NCI-H128 (cell line): ENCODE measurements around the gene FNDC7.
A peak's percentile ranks its signal among the peaks of the same experiment; 100 is the strongest.
"Not testable (repeated sequence)": the region's sequence is repeated elsewhere in the genome, so short reads cannot be mapped to it uniquely, and the experiment has no call there.

Source experiments
- DNase-seq: peaks from one replicate; lab custom pipeline; 2025; ENCODE audit not compliant: unreplicated experiment; lab: John Stamatoyannopoulos, UW

The FNDC7 gene, protein sequence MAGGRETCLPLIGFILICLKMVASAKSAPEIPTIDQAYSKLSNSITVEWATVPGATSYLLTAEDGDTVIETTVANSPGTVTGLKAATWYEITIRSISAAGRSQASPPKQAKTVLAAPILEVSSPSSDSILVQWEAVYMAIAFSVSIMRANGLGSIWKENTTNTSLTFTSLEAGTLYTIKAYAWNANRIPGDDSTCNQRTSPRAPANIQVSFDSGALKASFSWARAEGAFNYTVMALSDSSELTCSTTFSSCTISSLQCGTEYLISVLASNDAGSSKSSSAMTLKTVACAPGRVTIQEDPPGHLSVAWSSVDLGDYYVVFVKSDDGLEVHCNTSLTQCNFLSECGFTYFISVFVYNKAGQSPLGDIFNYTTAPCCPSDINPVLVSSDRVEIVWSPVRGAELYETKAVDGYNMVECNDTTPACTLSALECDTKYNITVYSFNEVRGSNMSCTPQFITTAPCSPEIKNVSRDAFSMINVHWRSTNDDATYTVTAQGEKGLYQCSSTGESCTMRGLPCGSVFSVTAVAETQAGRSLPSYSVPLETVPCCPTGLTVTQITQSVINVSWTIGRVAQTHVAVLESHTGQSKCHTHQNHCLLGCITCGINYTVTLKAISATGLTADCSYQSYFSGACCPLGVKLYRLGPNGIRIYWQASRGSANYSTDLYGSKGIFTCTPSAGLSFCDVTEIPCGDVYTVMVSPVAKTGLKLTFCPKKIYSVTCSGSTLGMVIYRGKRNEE

DNA sequence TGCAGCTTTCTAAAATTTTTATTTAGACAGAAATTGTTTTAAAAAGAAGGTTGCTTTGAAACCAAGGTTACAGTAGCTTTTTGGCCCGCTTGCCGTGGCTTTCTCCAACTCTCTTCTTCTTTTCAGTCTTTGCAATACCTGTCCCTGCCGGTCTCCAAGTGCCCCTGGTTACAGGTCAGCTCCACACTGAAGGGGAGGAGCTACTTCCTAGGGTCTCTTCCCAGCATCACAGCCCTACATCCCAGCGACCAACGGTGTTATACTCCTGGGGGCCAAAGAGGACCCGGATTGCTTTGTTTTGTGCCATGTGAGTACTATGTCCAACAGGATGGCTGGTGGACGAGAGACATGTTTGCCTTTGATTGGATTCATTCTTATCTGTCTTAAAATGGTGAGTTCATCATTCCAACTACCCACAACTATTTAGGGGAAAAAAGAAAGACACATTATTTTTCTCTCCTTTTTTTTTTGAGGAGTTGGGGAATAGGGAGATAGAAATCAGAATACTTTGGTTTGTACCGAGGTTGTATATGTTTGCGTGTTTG, at the start of gene FNDC7:
TSS of gene FNDC7 (plus strand) at position 303 of the 545 bp plus-strand sequence. CDS start at position 329, 26 bp downstream.
- DNase-seq = no peak

DNA sequence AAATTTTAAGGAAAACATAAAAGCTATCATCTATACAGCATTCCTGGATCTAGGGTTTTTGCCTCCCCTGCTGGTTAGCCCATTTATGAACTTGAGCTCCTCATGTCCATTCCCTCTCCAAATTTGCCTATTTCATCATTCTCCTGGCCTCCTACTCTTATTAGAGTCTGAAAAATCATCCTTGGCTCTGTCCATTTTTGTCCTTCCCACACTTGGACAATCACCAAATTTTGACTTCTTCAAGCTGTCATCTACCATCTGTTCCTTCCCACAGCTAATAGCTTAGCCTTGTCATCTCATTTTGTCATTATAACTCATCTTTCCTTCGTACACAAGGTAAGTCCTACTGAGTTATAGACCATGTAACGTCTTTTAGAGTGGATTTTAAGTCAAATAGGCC, 49.6 kb upstream of the FNDC7 start:
- no peak for DNase-seq

DNA sequence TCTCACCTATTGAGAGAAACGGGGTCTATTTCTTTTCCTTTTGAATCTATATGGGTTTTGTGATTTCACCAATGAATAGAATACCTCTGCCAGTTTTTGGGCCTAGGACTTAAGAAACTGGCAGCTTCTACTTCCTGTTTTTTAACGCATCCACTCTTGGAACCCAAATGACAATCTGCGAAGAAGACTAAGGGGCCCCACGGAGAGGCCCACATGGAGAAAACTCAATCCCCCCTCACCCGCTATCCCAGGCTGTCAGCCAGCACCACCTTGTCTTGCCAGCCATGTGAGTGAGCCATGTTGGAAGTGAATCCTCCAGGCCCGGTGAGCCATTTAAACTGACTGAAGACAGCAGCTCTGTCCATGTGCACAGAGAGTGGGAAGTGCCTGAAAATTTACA, 48.2 kb upstream of the FNDC7 start:
- no peak for DNase-seq

DNA sequence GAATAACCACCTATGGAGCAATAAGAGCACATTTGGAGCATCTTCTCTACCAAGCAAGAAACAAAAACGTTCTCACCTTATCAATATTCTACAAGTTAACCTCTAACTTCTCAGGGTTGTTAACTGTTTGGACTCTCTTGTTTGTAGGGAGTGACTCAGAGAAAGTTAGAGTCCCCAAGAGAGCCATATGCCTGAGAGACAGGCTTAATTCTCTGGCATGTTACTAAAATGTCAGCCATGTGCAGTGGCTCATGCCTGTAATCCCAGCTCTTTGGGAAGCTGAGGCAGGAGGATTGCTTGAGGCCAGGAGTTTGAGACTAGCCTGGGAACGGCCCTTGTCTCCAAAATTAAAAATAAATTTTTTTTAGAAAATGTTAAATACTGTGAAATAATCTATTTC, 47.6 kb upstream of the FNDC7 start:
- DNase-seq = no peak

DNA sequence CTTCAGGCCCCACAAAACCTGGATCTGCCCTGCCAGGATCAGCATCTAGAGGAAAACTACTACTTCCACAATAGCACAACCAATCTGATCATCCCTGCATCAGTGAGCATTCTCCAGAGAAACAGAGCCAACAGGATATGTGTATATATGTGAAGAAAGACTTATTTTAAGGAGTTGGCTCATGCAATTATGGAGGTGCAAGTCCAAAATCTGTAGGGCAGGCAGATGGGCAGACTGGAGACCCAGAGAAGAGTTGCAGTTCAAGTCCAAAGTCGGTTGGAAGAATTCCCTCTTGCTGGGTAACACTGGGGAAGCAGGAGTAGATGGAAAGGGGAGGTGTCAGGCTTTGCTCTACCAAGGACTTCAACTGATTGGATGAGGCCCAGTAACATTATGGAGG, 46.9 kb upstream of the FNDC7 start:
- DNase-seq = no peak

DNA sequence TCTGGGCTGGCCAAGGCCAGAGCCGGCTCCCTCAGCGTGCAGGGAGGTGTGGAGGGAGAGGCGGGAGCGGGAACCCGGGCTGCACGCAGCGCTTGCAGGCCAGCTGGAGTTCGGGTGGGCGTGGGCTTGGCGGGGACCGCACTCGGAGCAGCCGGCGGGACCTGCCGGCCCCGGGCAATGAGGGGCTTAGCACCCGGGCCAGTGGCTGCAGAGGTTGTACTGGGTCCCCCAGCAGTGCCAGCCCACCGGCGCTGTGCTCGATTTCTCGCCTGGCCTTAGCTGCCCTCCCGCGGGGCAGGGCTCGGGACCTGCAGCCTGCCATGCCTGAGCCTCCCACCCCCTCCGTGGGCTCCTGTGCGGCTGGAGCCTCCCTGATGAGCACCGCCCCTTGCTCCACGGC, 45.3 kb upstream of the FNDC7 start:
- DNase-seq = not testable (repeated sequence)

DNA sequence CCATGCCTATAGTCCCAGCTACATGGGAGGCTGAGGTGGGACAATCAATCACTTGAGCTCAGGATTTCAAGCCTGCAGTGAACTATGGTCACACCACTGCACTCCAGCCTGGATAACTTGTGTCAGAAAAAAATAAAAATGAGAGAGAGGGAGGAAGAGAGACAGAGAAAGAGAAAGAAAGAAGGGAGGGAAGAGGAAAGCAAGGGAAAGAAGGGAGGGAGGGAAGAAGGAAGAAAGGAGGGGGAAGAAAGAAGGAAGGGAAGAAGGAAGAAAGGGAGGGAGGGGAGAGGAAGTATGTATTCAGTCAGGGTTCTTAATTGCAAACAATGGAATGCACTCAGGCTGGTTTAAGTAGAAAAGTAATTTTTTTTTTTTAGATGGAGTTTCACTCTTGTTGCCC, 43.9 kb upstream of the FNDC7 start:
- DNase-seq = no peak

DNA sequence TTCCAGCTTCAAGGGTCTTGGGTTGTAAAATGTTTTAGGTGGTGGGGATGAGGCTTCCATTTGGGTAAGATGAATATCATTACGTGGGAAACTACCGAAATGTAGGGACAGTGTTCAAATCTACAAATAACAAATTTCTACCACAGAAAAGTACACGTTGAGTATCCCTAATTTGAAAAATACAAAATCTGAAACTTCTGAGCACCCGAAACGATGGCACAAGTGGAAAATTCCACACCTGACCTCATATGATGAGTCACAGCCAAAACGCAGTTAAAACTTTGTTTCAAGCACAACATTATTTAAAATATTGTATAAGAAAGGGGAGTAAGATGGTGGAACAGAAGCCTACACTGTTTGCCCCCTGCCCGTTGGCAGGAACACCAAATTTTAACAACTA, 43.0 kb upstream of the FNDC7 start:
- no peak for DNase-seq

DNA sequence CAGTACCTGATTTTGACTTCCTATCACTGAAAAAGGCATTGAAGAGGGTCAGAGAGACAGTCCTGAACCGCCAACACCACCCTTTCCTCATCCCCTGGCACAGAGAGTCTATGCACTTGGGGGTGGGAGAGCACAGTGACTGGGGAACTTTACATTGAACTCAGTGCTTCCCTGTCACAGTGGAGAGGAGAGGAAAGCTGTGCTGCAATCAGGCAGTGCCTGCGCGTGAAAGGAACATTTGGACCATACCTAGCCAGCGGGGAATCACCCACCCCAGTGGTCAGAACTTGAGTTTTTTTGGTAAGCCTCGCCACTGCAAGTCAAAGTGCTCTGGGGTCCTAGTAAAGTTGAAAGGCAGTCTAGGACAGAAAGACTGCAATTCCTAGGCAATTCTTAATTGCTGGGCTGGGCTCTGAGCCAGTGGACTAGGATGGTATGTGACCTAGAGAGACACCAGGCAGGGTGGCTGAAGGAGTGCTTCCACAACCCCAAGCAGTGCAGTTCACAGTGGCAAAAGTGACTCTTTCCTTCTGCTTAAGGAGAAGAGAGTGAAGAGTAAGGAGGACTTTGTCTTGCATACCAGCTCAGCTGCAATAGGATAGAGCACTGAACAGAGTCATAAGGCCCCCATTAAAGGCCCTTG, 42.5 kb upstream of the FNDC7 start:
- no peak for DNase-seq

DNA sequence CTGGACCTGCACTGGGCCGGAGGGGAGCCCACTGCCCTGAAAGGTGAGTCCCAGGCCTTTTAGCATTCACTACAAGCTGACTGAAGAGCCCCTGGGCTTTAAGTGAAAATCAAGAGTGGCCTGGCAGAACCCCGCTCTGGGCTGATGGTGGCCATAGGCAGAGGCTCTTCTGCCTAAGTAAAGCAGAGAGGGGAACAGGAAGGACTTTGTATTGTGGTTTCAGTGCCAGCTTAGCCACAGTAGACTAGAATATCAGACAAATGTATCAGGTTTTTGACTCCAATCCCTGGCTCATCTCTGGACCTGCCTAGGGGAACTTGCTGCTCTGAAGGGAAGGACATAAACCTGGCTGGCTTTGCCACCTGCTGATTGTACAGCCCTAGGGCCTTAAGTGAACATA, 41.6 kb upstream of the FNDC7 start:
- DNase-seq = no peak

DNA sequence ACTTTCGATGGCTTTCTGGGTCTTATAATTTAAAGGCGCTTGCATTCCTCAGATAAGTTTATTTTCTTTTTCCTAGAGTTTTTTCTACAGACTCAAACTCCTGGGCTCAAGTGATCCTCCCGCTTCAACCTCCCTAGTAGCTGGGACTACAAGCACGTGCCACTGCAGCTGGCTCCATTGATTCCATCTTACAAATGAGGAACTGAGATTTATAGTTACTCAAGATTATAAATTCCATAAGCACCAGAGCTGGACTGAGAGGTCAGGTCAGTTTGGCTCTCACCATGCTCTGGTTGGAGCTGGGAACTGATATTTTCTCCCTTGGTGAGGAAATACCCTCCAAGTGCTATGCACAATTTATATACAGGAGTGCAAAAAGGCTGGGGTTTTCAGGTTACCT, 34.0 kb upstream of the FNDC7 start:
- no peak for DNase-seq

DNA sequence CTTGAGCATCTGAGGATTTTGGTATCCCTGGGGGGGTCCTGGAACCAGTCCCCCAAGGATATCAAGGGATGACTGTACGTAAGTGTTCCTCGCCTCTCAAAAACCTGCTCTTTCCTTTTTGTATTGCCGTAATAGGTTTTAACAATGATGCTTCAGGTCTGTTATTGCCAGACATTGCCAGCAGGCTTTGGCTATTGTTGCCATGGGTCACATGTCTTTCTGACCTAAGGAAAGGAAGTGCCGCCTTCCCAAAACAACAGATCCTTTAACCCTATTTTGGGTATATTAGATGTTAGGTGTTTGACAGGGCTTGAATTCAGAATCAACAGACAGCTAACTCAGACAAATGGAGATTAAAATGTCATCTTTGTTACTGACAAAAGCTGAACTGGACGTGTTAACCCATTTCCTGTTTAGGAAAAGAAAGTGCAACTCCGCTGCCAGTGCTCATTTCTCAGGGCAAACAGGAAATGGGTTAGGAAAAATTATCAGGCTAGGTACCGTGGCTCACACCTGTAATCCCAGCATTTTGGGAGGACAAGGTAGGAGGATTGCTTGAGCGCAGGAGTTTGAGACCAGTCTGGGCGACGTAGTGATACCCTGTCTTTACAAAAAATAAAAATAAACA, 33.0 kb upstream of the FNDC7 start:
- no peak for DNase-seq

DNA sequence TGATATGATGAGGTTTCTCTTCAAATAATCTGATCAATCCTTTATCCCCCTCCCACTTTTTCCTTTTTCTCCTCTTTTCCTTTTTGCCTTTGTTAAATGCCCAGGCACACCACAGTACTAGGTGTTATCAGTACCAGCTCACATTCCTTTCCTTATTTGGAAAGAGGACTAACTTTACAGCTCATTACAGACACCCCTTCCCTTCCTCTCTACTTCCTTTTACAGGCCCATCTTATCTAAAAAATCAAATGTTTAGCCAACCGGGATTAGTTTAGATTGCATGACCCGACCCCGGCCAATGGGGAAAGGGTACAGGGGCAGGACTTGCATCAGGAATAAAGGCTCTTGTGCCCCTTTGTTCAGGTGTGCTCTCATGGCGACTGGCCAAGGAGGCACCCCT, 31.0 kb upstream of the FNDC7 start:
- not testable (repeated sequence) for DNase-seq

DNA sequence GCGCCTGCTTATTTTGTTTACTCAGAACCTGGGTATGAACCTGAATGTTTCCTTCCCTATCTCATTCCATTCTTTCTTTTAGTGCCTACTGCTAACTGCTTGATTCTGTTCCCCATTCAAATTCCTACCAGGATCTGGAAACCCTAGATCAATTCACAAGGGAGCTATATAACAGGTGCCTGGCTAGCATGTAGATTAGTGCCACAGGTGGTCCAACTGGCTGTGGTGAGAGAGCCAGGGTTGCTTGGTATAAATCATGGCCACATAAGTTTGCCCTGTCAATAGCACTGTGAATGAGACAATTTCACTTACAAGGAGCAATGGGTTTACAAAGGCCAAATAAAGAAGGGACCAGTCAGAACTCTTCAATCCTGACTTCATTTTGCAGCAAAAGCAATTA, 27.2 kb upstream of the FNDC7 start:
- no peak for DNase-seq

DNA sequence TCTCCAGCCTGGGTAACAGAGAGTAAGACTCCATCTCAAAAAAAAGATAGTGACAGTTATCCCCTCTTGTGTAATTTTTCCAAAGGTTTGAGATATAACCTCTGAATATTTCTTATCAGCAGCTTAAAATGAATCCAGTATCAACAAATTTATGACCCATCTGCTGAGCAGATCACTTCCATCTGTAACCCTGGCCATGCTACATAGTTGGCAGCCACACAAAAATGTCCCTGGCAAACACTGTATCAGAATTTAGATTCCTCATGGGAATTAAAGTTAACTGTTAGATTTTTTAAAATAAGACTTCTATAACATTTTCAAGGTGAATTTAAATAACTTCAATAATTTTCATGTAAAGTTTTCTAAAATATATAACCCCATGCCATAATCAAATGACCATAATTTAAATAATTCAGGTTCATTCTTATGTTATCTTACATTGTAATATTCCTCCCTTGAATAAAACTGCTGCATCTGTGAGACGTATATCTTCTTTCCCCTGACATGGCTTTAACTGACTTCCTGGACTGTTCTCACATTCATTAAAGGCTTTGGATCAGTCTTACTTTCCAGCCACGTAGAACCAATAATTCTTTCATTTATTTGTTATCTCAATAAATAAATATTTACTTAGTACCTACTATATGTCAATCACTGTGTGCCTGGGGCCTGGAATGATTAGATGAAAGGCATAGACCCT, 25.9 kb upstream of the FNDC7 start:
- no peak for DNase-seq

DNA sequence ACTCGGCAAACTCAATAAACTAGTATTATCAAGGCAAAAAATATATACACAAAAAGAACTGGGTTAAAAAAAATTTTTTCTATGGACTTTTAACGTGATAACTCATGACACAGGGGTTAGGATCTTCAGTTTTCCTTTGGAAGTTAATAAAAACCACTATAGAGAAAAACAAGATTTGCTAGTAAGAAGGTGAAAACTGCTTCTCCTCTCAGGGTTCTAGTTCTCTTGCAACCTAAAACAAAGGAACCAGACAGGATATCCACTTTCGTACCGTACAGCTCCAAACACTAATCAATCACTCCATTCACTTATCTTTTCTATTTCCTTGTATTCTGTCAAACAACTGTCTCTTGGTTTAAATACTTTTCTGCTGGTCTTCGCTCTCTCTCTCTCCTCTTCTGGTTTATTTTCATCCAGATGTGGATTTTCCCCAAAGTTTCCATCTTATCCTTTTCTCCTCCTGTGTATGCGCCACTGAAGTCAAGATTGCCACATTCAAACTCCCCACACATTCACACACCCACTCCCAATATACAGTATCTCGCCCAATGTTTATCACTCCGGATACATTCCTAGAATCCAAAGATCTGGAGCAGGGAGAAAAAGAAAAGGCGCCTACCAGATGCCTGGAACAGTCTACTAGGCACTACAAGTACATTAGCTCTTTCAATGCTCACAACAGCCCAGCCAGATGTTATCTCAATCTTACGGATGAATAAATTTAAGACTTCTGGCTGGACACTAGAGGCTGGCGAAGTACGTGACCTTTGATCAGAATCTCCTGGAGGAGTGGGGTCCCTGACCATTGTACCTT, 21.4 kb upstream of the FNDC7 start:
- DNase-seq = no peak

DNA sequence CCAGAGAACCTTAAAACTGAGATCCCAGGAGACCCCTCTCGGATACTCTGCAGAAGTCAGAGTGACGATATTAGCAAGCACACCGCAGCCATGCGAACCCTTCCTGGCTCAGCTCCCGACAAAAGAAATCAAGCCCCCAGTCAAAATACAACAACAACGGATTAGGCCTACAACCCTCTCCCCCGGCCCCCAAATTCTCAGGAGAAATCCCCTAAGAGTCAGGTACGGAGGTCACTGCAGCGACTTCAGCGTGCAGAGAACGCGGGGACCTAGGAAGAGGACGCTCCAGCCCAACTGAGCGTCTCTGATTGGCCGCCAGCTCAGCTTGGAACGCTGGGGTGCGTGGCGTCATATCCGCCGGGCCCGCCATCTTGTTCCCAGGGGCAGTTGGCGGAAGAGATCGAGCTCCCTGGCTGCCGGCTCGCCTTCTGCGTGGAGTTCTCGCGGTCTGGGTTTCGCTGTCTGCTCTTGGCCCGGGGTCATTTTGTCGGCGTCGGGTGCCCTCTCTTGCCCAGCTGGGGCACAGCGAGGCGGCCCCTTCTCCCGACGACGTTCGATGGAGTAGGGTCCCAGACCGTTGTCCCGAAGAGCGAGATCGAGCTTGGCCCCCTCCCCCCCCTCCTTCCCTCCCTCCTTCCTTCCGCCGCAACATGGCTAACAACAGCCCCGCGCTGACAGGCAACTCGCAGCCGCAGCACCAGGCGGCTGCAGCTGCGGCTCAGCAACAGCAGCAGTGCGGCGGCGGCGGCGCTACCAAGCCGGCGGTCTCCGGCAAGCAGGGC, 20.6 kb upstream of the FNDC7 start, which contains the start of gene PRPF38B:
TSS of gene PRPF38B (plus strand) at position 369 of the 782 bp plus-strand sequence. CDS start at position 651, 282 bp downstream.
- DNase-seq = peak; percentile 79

DNA sequence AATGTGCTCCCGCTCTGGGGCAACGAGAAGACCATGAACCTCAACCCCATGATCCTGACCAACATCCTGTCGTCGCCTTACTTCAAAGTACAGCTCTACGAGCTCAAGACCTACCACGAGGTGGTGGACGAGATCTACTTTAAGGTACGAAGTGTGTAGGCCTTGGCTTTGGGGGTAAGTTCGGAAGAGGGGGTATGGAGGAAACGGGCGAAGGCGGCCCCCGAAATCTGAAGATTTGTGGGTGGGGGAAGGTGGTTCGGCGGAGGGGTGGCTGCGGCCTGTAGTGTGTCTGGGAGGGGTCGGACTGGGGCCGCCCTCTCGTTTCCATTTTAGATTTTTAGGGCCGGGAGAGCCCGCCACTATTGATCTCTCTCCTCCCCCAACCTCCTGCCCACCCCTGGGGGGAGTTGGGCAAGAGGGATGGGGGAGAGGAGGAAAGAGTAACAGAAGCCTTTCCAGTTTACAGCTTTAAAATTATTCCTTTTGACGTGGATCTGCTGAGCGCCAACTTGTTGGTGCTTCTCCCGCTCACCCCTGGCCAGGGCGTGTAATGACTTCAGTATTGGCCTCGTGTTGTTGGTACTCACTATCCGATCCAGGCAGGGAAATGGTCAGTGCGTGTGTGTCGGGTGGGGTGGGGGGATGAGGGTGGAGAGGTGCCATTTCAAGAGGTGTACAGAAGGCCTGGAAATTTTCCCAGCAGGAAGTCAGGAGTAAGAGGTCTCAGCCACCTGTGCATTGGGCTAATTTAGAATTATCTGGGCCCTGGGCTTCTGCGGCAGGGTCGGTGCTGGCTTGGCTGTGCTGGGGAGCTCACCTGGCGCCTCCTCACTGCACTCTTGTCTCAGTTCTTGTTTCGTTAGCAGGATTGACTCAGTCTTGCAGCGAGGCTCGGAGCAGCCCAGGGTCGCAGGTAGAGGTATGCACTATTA, 19.7 kb upstream of the FNDC7 start:
- DNase-seq = peak; percentile 27
